GM12875 (cell line): Measurements from ENCODE around the gene CTDP1.

Source experiments
- H3K4me3 ChIP-seq: one replicate; pipeline ENCODE4 v1.5.1; 2011; ENCODE audit warnings: low read depth, low read length, control low read depth
- TF ChIP-seq, protein P1 (sequence below): IDR thresholded peaks from 2 replicates; pipeline ENCODE4 v1.5.1; 2011; ENCODE audit warnings: low read depth, mild to moderate bottlenecking, control low read depth, inconsistent platforms, low read length, moderate library complexity, borderline replicate concordance; ENCODE audit not compliant: insufficient read depth

CTDP1 gene

GRCh38 chr18:79786304-79786703 lies 106.7 kb downstream of the CTDP1 start:
- no peak overlapping the region for H3K4me3 ChIP-seq
- TF ChIP-seq, protein P1, sequence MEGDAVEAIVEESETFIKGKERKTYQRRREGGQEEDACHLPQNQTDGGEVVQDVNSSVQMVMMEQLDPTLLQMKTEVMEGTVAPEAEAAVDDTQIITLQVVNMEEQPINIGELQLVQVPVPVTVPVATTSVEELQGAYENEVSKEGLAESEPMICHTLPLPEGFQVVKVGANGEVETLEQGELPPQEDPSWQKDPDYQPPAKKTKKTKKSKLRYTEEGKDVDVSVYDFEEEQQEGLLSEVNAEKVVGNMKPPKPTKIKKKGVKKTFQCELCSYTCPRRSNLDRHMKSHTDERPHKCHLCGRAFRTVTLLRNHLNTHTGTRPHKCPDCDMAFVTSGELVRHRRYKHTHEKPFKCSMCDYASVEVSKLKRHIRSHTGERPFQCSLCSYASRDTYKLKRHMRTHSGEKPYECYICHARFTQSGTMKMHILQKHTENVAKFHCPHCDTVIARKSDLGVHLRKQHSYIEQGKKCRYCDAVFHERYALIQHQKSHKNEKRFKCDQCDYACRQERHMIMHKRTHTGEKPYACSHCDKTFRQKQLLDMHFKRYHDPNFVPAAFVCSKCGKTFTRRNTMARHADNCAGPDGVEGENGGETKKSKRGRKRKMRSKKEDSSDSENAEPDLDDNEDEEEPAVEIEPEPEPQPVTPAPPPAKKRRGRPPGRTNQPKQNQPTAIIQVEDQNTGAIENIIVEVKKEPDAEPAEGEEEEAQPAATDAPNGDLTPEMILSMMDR, result no peak

DNA sequence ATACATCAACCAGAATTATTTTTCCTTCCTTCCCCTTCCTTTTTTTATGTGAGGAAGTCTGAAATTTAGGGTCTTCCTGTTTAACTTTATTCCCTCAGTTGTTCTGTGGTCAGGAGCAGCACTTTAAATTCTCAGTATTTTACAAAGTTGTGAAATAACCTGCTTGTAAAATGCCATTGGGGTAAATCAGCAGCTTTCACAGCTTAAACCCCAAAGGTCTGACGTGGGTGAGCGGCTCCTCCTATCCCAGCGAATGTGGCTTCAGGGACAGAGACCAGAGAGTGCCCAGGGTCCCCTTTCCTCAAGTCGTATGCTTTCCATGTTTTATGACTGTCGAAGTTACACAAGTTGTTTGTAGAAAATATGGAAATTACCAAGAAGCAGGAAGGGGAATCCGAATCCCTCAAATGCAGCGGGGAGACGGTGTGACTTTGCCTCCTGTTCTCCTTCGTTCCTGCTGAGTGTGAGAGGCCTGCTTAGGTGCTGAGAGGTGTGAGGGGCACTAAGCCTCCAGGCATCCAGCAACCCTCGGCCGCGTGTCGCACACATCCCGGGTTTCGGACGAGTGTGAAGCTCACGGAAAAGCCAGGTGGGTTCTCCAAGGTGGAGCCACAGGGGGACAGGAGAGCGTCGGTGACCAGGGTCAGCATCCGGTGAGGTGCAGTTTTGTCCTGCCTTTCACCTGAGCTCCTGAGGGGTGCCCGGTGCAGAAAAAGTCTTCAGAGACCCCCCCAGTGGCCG lies 107.4 kb downstream of the CTDP1 start:
- TF ChIP-seq, protein P1, result no peak
- H3K4me3 ChIP-seq, result no peak overlapping the region

GRCh38 chr18:79787527-79787864 lies 107.9 kb downstream of the CTDP1 start:
- TF ChIP-seq, protein P1, result no peak
- H3K4me3 ChIP-seq, result no peak overlapping the region

DNA sequence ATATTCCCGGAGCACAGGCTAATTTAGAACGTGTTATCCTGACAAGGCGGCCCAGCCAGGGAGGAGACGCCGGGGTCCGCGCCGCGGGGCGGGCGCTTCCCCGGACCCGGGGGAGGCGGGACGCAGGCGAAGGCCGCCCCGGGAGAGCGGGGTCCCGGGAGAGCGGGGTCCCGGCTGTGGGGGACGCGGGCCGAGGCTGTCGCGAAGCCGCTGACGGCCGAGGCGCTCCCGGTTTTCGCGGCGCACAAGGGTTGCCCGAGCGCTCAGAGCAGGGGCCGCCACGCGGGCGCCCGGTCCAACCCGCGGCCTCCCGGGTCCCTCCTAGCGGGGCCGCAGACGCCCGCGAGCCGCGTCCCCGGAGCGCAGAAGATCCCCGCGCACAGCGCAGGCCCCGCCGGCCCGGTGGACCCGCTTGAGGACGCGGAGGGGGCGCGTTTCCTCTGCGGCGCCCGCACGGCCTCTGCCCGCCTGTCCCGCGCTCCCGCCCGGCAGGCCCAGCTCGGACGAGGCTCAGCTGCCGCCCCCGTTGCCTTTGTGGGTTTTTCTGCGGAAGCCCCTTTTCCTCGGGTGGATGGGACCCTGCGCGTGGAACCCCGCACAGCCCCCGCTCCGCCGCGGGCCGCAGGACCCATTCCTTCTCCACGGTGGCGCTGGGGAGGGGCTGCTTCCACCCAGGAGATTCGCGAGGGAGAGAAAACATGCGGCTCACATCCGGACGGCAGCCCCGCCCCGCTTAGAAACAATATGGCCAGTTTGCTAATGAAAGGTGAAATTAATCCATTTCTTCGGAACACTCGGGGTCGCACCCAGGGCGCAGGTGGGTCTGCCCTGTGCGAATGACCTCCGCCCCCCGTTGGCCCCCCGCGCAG lies 108.5 kb downstream of the CTDP1 start:
- TF ChIP-seq, protein P1, result no peak
- no peak overlapping the region for H3K4me3 ChIP-seq

- TF ChIP-seq, protein P1, result no peak
- H3K4me3 ChIP-seq, result no peak overlapping the region
Measured at GRCh38 chr18:79788734-79789085, 109.1 kb downstream of the CTDP1 start.

GRCh38 chr18:79789091-79789891 lies 109.7 kb downstream of the CTDP1 start:
- TF ChIP-seq, protein P1, result no peak
- H3K4me3 ChIP-seq, result no peak overlapping the region
